HepG2 (cell line): ENCODE results near the gene DENND4A. TPM values are rescaled to one million over a fixed set of nuclear protein-coding genes. Genes with fewer than 3 reads are reported as not detected.
A peak's percentile ranks its signal among the peaks of the same experiment; 100 is the strongest.

ENCODE experiments used
- AKAP8 ChIP-seq: sonication (generic); formaldehyde crosslinking; IDR thresholded peaks from 2 replicates; pipeline ENCODE4 v1.5.1; 2020; ENCODE audit warnings: mild to moderate bottlenecking, missing genetic modification reagents
- BATF2 ChIP-seq: sonication (generic); formaldehyde crosslinking; IDR thresholded peaks from 2 replicates; pipeline ENCODE4 v1.8.0; 2022; ENCODE audit warnings: mild to moderate bottlenecking, missing genetic modification reagents, moderate library complexity
- CTCF ChIP-seq: sonication (generic); formaldehyde crosslinking; IDR thresholded peaks from 2 replicates; pipeline ENCODE4 v1.5.0; 2020; ENCODE audit warnings: mild to moderate bottlenecking, missing genetic modification reagents, moderate library complexity
- E2F2 ChIP-seq: sonication (generic); formaldehyde crosslinking; IDR thresholded peaks from 2 replicates; pipeline ENCODE4 v1.4.0; 2020; ENCODE audit warnings: missing genetic modification reagents, borderline replicate concordance
- FOXK2 ChIP-seq: fragments of 450-650 bp; IDR thresholded peaks from 2 replicates; pipeline ENCODE4 v1.6.1; 2016
- GATAD2A ChIP-seq: IDR thresholded peaks from 2 replicates; pipeline ENCODE4 v1.6.1; 2016
- HNRNPK ChIP-seq: fragments of 200-400 bp; formaldehyde crosslinking; IDR thresholded peaks from 2 replicates; pipeline ENCODE4 v1.6.1; 2018; ENCODE audit warnings: low read length, low read depth, moderate library complexity, mild to moderate bottlenecking; ENCODE audit not compliant: poor library complexity, severe bottlenecking
- HOXA7 ChIP-seq: sonication (generic); formaldehyde crosslinking; IDR thresholded peaks from 2 replicates; pipeline ENCODE4 v1.8.1; 2022; ENCODE audit warnings: mild to moderate bottlenecking, missing genetic modification reagents, moderate library complexity
- KDM5A ChIP-seq: fragments of 200-600 bp; sonication (generic); IDR thresholded peaks from 2 replicates; pipeline ENCODE4 v1.7.0; 2018; ENCODE audit warnings: antibody characterized with exemption, mild to moderate bottlenecking, low read length, borderline replicate concordance
- NR0B2 ChIP-seq: sonication (generic); formaldehyde crosslinking; IDR thresholded peaks from 2 replicates; pipeline ENCODE4 v1.4.0; 2020; ENCODE audit warnings: mild to moderate bottlenecking, missing genetic modification reagents
- NR3C1 ChIP-seq: sonication (generic); formaldehyde crosslinking; IDR thresholded peaks from 2 replicates; pipeline ENCODE4 v1.4.0; 2020; ENCODE audit warnings: missing genetic modification reagents
- RFXANK ChIP-seq: IDR thresholded peaks from 2 replicates; pipeline ENCODE4 v1.6.1; 2016
- SIN3A ChIP-seq: IDR thresholded peaks from 2 replicates; pipeline ENCODE4 v1.6.1; 2011; ENCODE audit warnings: low read depth, mild to moderate bottlenecking, control low read depth, low read length, borderline replicate concordance
- SOX13 ChIP-seq, 3 experiments: fragments of 450-650 bp in 1 of 3; sonication (generic) in 1 of 3; formaldehyde crosslinking in 1 of 3; IDR thresholded peaks in 2 of 3; conservative IDR thresholded peaks in 1 of 3; 2 replicates each; pipeline versions ENCODE4 v1.5.0 to v1.6.1; 2016 to 2020; ENCODE audit warnings: antibody characterized with exemption in 1 of 3, mild to moderate bottlenecking in 1 of 3, missing compliant biosample characterization in 1 of 3, missing genetic modification reagents in 1 of 3, moderate library complexity in 1 of 3
- SOX6 ChIP-seq, 2 experiments: fragments of 450-650 bp in 1 of 2; sonication (generic) in 1 of 2; formaldehyde crosslinking in 1 of 2; IDR thresholded peaks; 2 replicates each; pipeline versions ENCODE4 v1.4.0 to v1.6.1; 2017 to 2020; ENCODE audit warnings: antibody characterized with exemption in 1 of 2, mild to moderate bottlenecking in 1 of 2, missing genetic modification reagents in 1 of 2
- SP1 ChIP-seq, 2 experiments: fragments of 450-650 bp in 1 of 2; sonication (generic) in 1 of 2; formaldehyde crosslinking in 1 of 2; IDR thresholded peaks; 2 replicates each; pipeline versions ENCODE4 v1.4.0 to v1.6.1; 2016 to 2020; ENCODE audit warnings: missing genetic modification reagents in 1 of 2
- ZNF124 ChIP-seq: sonication (generic); formaldehyde crosslinking; IDR thresholded peaks from 2 replicates; pipeline ENCODE4 v1.4.0; 2020; ENCODE audit warnings: missing genetic modification reagents
- ZNF282 ChIP-seq: fragments of 450-650 bp; IDR thresholded peaks from 2 replicates; pipeline ENCODE4 v1.6.1; 2018; ENCODE audit not compliant: partially characterized antibody
- ZNF543 ChIP-seq: sonication (generic); formaldehyde crosslinking; IDR thresholded peaks from 2 replicates; pipeline ENCODE4 v1.4.0; 2020; ENCODE audit warnings: mild to moderate bottlenecking, missing genetic modification reagents
- ZNF556 ChIP-seq: sonication (generic); formaldehyde crosslinking; IDR thresholded peaks from 2 replicates; pipeline ENCODE4 v1.4.0; 2020; ENCODE audit warnings: mild to moderate bottlenecking, missing genetic modification reagents, borderline replicate concordance
- ZNF891 ChIP-seq: sonication (generic); formaldehyde crosslinking; IDR thresholded peaks from 2 replicates; pipeline ENCODE4 v1.5.0; 2020; ENCODE audit warnings: mild to moderate bottlenecking, missing genetic modification reagents
- polyA plus RNA-seq, 8 experiments: library from polyadenylated mRNA; depleted of rRNA in 3 of 8; stranded (reverse) in 7 of 8; unstranded in 1 of 8; fragments of >200 nt; fragmentation: Illumina TruSeq in 4 of 8; extraction: Trizol in 4 of 8; gene quantifications; 2 replicates each; pipeline versions ENCODE4 v1.2.1 to v1.2.3, GENCODE V29; 2011 to 2016; ENCODE audit warnings: low read depth in 4 of 8, missing spikeins in 1 of 8, mixed read lengths in 1 of 8; ENCODE audit not compliant: insufficient read depth in 1 of 8
- total RNA-seq, 5 experiments: library from RNA; depleted of rRNA; stranded (reverse); fragments of >200 nt; fragmentation: Illumina TruSeq; extraction: Trizol; gene quantifications; 2 replicates each; pipeline ENCODE4 v1.2.3, GENCODE V29; 2016; ENCODE audit warnings: low read depth in 1 of 5
- TF ChIP-seq, protein P1 (sequence below), 2 experiments: sonication (generic) in 1 of 2; formaldehyde crosslinking in 1 of 2; IDR thresholded peaks; 2 replicates each; pipeline versions ENCODE4 v1.4.0 to v1.6.1; 2018 to 2020; ENCODE audit warnings: missing genetic modification reagents in 2 of 2, borderline replicate concordance in 1 of 2, low read depth in 1 of 2, mild to moderate bottlenecking in 1 of 2, missing biosample characterization in 1 of 2

The DENND4A gene
- total and polyA plus RNA-seq, 2 of the 13 experiments (the other 11 are each of a cell fraction or from before 2014, with no cell fraction given): 13.2 to 18.6 TPM

- no peak for TF ChIP-seq HOXA7 (CRISPR knock-in tag)
- TF ChIP-seq SOX13 (IDR thresholded peaks at IDR 0.05): no peak
- TF ChIP-seq SOX13 (CRISPR knock-in tag; conservative IDR thresholded peaks at IDR 0.05 in 1 of 2, IDR thresholded peaks at IDR 0.05 in 1 of 2): peak in 1 of 2 experiments; percentile 74; a peak in 2 of 4 replicates
- peak; percentile 87; the same call in 1 of the 2 replicates for TF ChIP-seq SIN3A
- TF ChIP-seq CTCF: peak; percentile 93
- peak; percentile 91 for TF ChIP-seq GATAD2A (CRISPR knock-in tag)
- TF ChIP-seq NR3C1 (CRISPR knock-in tag): no peak
- peak; percentile 98 for TF ChIP-seq ZNF556 (CRISPR knock-in tag)
- no peak for TF ChIP-seq FOXK2
- 0 out of 2 replicates have a peak, but pooled peaks have one; percentile 23 for TF ChIP-seq AKAP8 (CRISPR knock-in tag)
- TF ChIP-seq SP1 (IDR thresholded peaks at IDR 0.05): no peak
- peak; percentile 96 for TF ChIP-seq SP1 (CRISPR knock-in tag; IDR thresholded peaks at IDR 0.05)
- peak; percentile 96 for TF ChIP-seq KDM5A
- peak; percentile 86 for TF ChIP-seq HNRNPK
- TF ChIP-seq BATF2 (CRISPR knock-in tag): peak; percentile 80; the same call in 1 of the 2 replicates
- TF ChIP-seq ZNF282: no peak
- peak; percentile 64; the same call in 1 of the 2 replicates for TF ChIP-seq ZNF543 (CRISPR knock-in tag)
- TF ChIP-seq, protein P1, sequence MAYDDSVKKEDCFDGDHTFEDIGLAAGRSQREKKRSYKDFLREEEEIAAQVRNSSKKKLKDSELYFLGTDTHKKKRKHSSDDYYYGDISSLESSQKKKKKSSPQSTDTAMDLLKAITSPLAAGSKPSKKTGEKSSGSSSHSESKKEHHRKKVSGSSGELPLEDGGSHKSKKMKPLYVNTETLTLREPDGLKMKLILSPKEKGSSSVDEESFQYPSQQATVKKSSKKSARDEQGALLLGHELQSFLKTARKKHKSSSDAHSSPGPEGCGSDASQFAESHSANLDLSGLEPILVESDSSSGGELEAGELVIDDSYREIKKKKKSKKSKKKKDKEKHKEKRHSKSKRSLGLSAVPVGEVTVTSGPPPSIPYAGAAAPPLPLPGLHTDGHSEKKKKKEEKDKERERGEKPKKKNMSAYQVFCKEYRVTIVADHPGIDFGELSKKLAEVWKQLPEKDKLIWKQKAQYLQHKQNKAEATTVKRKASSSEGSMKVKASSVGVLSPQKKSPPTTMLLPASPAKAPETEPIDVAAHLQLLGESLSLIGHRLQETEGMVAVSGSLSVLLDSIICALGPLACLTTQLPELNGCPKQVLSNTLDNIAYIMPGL (CRISPR knock-in tag; IDR thresholded peaks at IDR 0.05; ENCODE audit: borderline replicate concordance in 1 of 2, low read depth in 1 of 2): peak; percentile 98 to 99
- peak; percentile 87; the same call in 1 of the 2 replicates for TF ChIP-seq ZNF891
- no peak; the same call in 1 of the 2 replicates for TF ChIP-seq ZNF124
- peak; percentile 24; the same call in 1 of the 2 replicates for TF ChIP-seq E2F2 (CRISPR knock-in tag)
- no peak; the same call in 1 of the 2 replicates for TF ChIP-seq NR0B2
- peak; percentile 86; the same call in 1 of the 2 replicates for TF ChIP-seq RFXANK (CRISPR knock-in tag)
- TF ChIP-seq SOX6 (IDR thresholded peaks at IDR 0.05): no peak
- peak; percentile 71 for TF ChIP-seq SOX6 (CRISPR knock-in tag; IDR thresholded peaks at IDR 0.05)
Observed at GRCh38 chr15:65610871-65611718, 181.0 kb downstream of the DENND4A start, which contains the start of gene INTS14 (continued).
